Trophoblast cell (in vitro differentiated cells and primary cell): ENCODE data around the gene RB1.

Source experiments
- DNase-seq, 2 donors: peaks; one replicate each; pipeline ENCODE4 v3.0.0-alpha.2; 2016
- H2AFZ ChIP-seq: 2 replicates; pipeline ENCODE4 v1.6.1; 2013; ENCODE audit warnings: low read length, moderate library complexity, mild to moderate bottlenecking; ENCODE audit not compliant: insufficient read depth, poor library complexity
- H2AK5ac ChIP-seq: 2 replicates; pipeline ENCODE4 v1.6.1; 2013; ENCODE audit warnings: mild to moderate bottlenecking, low read length
- H2BK120ac ChIP-seq: 2 replicates; pipeline ENCODE4 v1.6.1; 2013; ENCODE audit warnings: low read length, mild to moderate bottlenecking, moderate library complexity; ENCODE audit not compliant: insufficient read depth, poor library complexity
- H2BK12ac ChIP-seq: 2 replicates; pipeline ENCODE4 v1.6.1; 2013; ENCODE audit warnings: mild to moderate bottlenecking, low read length, moderate library complexity
- H2BK5ac ChIP-seq: 2 replicates; pipeline ENCODE4 v1.6.1; 2013; ENCODE audit warnings: low read length, low read depth, moderate library complexity, mild to moderate bottlenecking; ENCODE audit not compliant: poor library complexity
- H3K14ac ChIP-seq: 2 replicates; pipeline ENCODE4 v1.6.1; 2013; ENCODE audit warnings: mild to moderate bottlenecking, low read length
- H3K18ac ChIP-seq: 2 replicates; pipeline ENCODE4 v1.6.1; 2013; ENCODE audit warnings: mild to moderate bottlenecking, low read length
- H3K23ac ChIP-seq: 2 replicates; pipeline ENCODE4 v1.6.1; 2013; ENCODE audit warnings: low read length
- H3K27ac ChIP-seq: 2 replicates; pipeline ENCODE4 v1.5.1; 2013; ENCODE audit warnings: low read depth, mild to moderate bottlenecking, inconsistent platforms, low read length, moderate library complexity
- H3K27me3 ChIP-seq: 2 replicates; pipeline ENCODE4 v1.6.1; 2013; ENCODE audit warnings: inconsistent platforms, mild to moderate bottlenecking, low read length, moderate library complexity; ENCODE audit not compliant: insufficient read depth
- H3K36me3 ChIP-seq, 2 experiments: 1 replicate in 1 of 2; 2 replicates in 1 of 2; pipeline ENCODE4 v1.6.1; 2013; ENCODE audit warnings: low read length in 2 of 2, mild to moderate bottlenecking in 2 of 2, moderate library complexity in 1 of 2; ENCODE audit not compliant: insufficient read depth in 2 of 2, control insufficient read depth in 1 of 2
- H3K4ac ChIP-seq: 2 replicates; pipeline ENCODE4 v1.6.1; 2013; ENCODE audit warnings: low read depth, mild to moderate bottlenecking, low read length, moderate library complexity
- H3K4me1 ChIP-seq, 2 experiments: 1 replicate in 1 of 2; 2 replicates in 1 of 2; pipeline ENCODE4 v1.6.1; 2013; ENCODE audit warnings: low read length in 2 of 2, mild to moderate bottlenecking in 2 of 2, moderate library complexity in 1 of 2; ENCODE audit not compliant: insufficient read depth in 2 of 2, control insufficient read depth in 1 of 2
- H3K4me2 ChIP-seq: 2 replicates; pipeline ENCODE4 v1.6.1; 2013; ENCODE audit warnings: inconsistent platforms, mild to moderate bottlenecking, low read length, moderate library complexity
- H3K4me3 ChIP-seq: 2 replicates; pipeline ENCODE4 v1.5.1; 2013; ENCODE audit warnings: mild to moderate bottlenecking, low read depth, low read length, inconsistent platforms
- H3K79me1 ChIP-seq: one replicate; pipeline ENCODE4 v1.6.1; 2013; ENCODE audit warnings: low read length
- H3K79me2 ChIP-seq: 2 replicates; pipeline ENCODE4 v1.6.1; 2013; ENCODE audit warnings: low read length, mild to moderate bottlenecking; ENCODE audit not compliant: control insufficient read depth, insufficient read depth, poor library complexity
- H3K9ac ChIP-seq: 2 replicates; pipeline ENCODE4 v1.6.1; 2013; ENCODE audit warnings: mild to moderate bottlenecking, low read length
- H3K9me3 ChIP-seq: 2 replicates; pipeline ENCODE4 v1.6.1; 2013; ENCODE audit warnings: low read depth, mild to moderate bottlenecking, control low read depth, inconsistent platforms, low read length; ENCODE audit not compliant: insufficient read depth
- H4K12ac ChIP-seq: 2 replicates; pipeline ENCODE4 v1.6.1; 2013; ENCODE audit warnings: low read depth, mild to moderate bottlenecking, low read length, moderate library complexity
- H4K8ac ChIP-seq: 2 replicates; pipeline ENCODE4 v1.6.1; 2013; ENCODE audit warnings: low read depth, mild to moderate bottlenecking, low read length, moderate library complexity
- H4K91ac ChIP-seq: one replicate; pipeline ENCODE4 v1.6.1; 2013; ENCODE audit warnings: low read depth, mild to moderate bottlenecking, low read length, moderate library complexity
- WGBS: extraction: QIAGEN DNeasy Blood & Tissue Kit; methylation state at CpG from one replicate; pipeline ENCODE4 v1.1.7; 2013; ENCODE audit warnings: missing lambda C conversion rate; ENCODE audit not compliant: insufficient read length, insufficient coverage; ENCODE audit errors: extremely low coverage; 5-methylcytosine and 5-hydroxymethylcytosine counted together

Gene RB1

GRCh38 chr13:48302871-48303358, 636 bp upstream of the RB1 start:
- peak in 1 of 2 donors; percentile 54 for DNase-seq
- H3K4me2 ChIP-seq, result peak overlapping the region; percentile 89
- no peak overlapping the region for H2AK5ac ChIP-seq
- H3K4me1 ChIP-seq, result peaks cover 0 to 2% of the 10 kb centered on the region in 2 experiments
- H3K18ac ChIP-seq, result peak overlapping the region; percentile 99
- peak overlapping the region; percentile 89 for H3K9ac ChIP-seq
- H2BK5ac ChIP-seq, result peak overlapping the region; percentile 91
- no peaks in the 10 kb centered on the region for H3K9me3 ChIP-seq
- H4K8ac ChIP-seq, result peak overlapping the region; percentile 99
- peaks cover 8% of the 10 kb centered on the region for H3K79me2 ChIP-seq
- H2BK12ac ChIP-seq, result peak overlapping the region; percentile 11
- peaks cover 10% of the 10 kb centered on the region for H3K79me1 ChIP-seq
- peak overlapping the region; percentile 97 for H4K91ac ChIP-seq
- H3K36me3 ChIP-seq, result no peaks in the 10 kb centered on the region
- H2BK120ac ChIP-seq, result peak overlapping the region; percentile 88
- peak overlapping the region; percentile 98 for H4K12ac ChIP-seq
- H3K4ac ChIP-seq, result peak overlapping the region; percentile 95
- WGBS, result no CpG with 5 or more reads among the region's 12 CpGs
- H3K27ac ChIP-seq, result peak overlapping the region; percentile 82
- no peak overlapping the region for H3K23ac ChIP-seq
- H3K4me3 ChIP-seq, result peak overlapping the region; percentile 88
- H3K27me3 ChIP-seq, result no peaks in the 10 kb centered on the region
- peak overlapping the region; percentile 97 for H2AFZ ChIP-seq
- H3K14ac ChIP-seq, result peak overlapping the region; percentile 96

GRCh38 chr13:48304143-48304876, 759 bp downstream of the RB1 start:
- peak overlapping the region; percentile 97 for H4K8ac ChIP-seq
- H3K14ac ChIP-seq, result peak overlapping the region; percentile 94
- peak overlapping the region; percentile 97 for H4K91ac ChIP-seq
- no peak overlapping the region for H2BK12ac ChIP-seq
- no CpG with 5 or more reads among the region's 36 CpGs for WGBS
- no peak overlapping the region for H3K23ac ChIP-seq
- peak overlapping the region; percentile 98 for H2BK120ac ChIP-seq
- peaks cover 0 to 2% of the 10 kb centered on the region in 2 experiments for H3K4me1 ChIP-seq
- H4K12ac ChIP-seq, result peak overlapping the region; percentile 92
- H2AFZ ChIP-seq, result peak overlapping the region; percentile 97
- H3K9ac ChIP-seq, result peak overlapping the region; percentile 14
- peak overlapping the region; percentile 72 for H3K27ac ChIP-seq
- peak overlapping the region; percentile 88 for H2BK5ac ChIP-seq
- no peaks in the 10 kb centered on the region for H3K27me3 ChIP-seq
- peak in 1 of 2 donors; percentile 52 for DNase-seq
- peaks cover 8% of the 10 kb centered on the region for H3K79me2 ChIP-seq
- peak overlapping the region; percentile 89 for H3K4me2 ChIP-seq
- H3K4me3 ChIP-seq, result peak overlapping the region; percentile 88
- H3K79me1 ChIP-seq, result peaks cover 10% of the 10 kb centered on the region
- no peak overlapping the region for H2AK5ac ChIP-seq
- peak overlapping the region; percentile 92 for H3K18ac ChIP-seq
- H3K4ac ChIP-seq, result peak overlapping the region; percentile 90
- no peaks in the 10 kb centered on the region for H3K9me3 ChIP-seq
- H3K36me3 ChIP-seq, result no peaks in the 10 kb centered on the region

DNA sequence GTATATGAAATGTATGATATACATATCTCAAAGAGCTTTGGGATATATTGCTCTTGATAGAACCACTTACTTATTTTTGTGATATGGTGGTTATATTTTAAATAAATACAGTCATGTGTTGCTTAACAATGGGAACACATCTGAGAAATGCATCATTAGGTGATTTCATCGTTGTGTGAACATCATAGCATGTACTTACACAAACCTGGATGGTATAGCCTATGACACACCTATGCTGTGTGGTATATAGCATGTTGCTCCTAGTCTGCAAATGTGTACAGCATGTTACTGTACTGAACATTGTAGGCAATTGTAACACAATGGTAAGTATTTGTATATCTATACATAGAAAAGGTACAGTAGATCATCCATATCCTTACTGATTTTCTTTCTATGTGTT, 7.7 kb downstream of the RB1 start:
- H3K36me3 ChIP-seq, result no peaks in the 10 kb centered on the region
- no peak overlapping the region for H3K4me3 ChIP-seq
- no peak for DNase-seq
- no peak overlapping the region for H3K18ac ChIP-seq
- H4K12ac ChIP-seq, result no peak overlapping the region
- no peaks in the 10 kb centered on the region for H3K9me3 ChIP-seq
- no peak overlapping the region for H2BK120ac ChIP-seq
- H4K91ac ChIP-seq, result no peak overlapping the region
- H3K27me3 ChIP-seq, result no peaks in the 10 kb centered on the region
- no peak overlapping the region for H2AFZ ChIP-seq
- H3K4ac ChIP-seq, result no peak overlapping the region
- no peak overlapping the region for H2AK5ac ChIP-seq
- H3K14ac ChIP-seq, result no peak overlapping the region
- H3K9ac ChIP-seq, result no peak overlapping the region
- no peak overlapping the region for H3K27ac ChIP-seq
- no peaks in the 10 kb centered on the region for H3K79me1 ChIP-seq
- WGBS, result no CpG with 5 or more reads among the region's 1 CpG
- no peak overlapping the region for H4K8ac ChIP-seq
- no peaks in the 10 kb centered on the region for H3K79me2 ChIP-seq
- H3K23ac ChIP-seq, result no peak overlapping the region
- no peaks in the 10 kb centered on the region for H3K4me1 ChIP-seq
- H3K4me2 ChIP-seq, result no peak overlapping the region
- H2BK5ac ChIP-seq, result no peak overlapping the region
- H2BK12ac ChIP-seq, result no peak overlapping the region

DNA sequence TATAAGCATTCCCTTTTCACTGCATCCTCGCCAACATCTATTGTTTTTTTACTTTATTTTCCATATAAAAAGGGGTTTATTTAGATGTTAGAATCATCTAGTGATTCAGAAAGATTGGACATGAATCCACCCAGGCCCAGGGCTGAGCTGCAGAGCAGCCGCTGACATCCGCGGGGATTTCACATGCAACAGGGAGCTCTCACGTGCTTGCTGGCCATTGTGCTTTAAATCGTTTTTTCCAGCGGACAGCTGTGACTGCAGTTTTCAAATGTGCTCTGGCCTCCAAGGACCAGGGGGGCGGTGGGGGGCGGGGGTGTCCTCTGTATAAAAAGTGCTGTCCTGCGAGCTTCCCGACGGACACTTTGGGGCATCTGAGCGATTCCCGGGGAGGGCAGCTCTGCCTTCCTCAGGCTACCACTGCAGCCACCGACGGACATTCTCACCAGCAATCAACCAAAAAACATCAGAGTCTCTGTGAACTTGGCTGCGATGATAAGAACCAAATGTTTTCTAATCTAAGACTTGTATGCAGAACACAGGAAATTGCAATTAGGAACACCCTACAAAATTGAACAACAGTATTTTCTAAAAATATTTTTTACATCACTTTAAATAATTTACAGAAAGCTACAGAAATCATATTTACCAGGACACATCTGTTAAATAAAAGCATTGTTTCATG, 12.6 kb downstream of the RB1 start:
- Histone ChIP-seq H3K23ac (no peak overlapping the region), H4K91ac (no peak overlapping the region), H2BK5ac (no peak overlapping the region), H3K4me1 (no peaks in the 10 kb centered on the region), H3K9me3 (no peaks in the 10 kb centered on the region), H3K36me3 (peaks cover 6 to 16% of the 10 kb centered on the region in 2 experiments), H3K4me2 (no peak overlapping the region), H4K8ac (no peak overlapping the region), H3K18ac (no peak overlapping the region), H3K27me3 (no peaks in the 10 kb centered on the region), H2AFZ (no peak overlapping the region), H2BK12ac (no peak overlapping the region), H3K27ac (no peak overlapping the region), H3K14ac (no peak overlapping the region), H2AK5ac (no peak overlapping the region), H4K12ac (no peak overlapping the region), H3K79me1 (no peaks in the 10 kb centered on the region), H3K4ac (no peak overlapping the region), H2BK120ac (no peak overlapping the region), H3K9ac (no peak overlapping the region), H3K4me3 (no peak overlapping the region), H3K79me2 (no peaks in the 10 kb centered on the region)
- DNase-seq, result no peak
- WGBS, result no CpG with 5 or more reads among the region's 17 CpGs
